ENCODE data around the gene TBC1D21. TPM values are rescaled to one million over a fixed set of nuclear protein-coding genes. Genes with fewer than 3 reads are reported as not detected.

The TBC1D21 gene
- total and polyA plus RNA-seq, 10 of the 15 experiments (the other 5 are each of a cell fraction or from before 2014, with no cell fraction given), result not detected

DNA sequence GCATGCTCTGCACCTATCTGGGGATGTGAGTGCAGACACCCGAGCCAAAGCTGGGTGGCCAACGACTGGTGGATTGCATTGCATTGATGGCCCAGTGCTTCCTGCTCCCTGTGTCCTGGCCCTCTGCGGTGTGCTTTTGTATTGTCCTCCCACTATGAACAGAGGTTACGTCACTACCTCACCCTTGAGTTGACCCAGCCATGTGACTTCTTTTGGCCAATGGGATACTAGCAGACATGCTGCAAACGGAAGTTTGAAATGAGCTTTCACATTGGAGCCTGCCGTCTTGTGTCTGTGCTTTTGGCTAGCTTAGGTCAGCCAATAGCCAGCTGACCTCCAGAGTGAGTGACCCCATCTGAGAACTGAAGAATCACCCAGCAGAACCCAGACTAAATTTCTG is 15.3 kb upstream of the TBC1D21 start:
- Histone ChIP-seq H3K9ac (ENCODE audit: control insufficient read depth, insufficient read depth, low read length) (no peak overlapping the region), H3K4me1 (ENCODE audit: control insufficient read depth, insufficient read depth, low read length) (no peaks in the 10 kb centered on the region), H3K4me3 (no peak overlapping the region), H2AFZ (ENCODE audit: control insufficient read depth, low read depth, low read length) (no peak overlapping the region), H3K9me3 (replicated peaks; ENCODE audit: control insufficient read depth, insufficient read depth, low read length) (no peaks in the 10 kb centered on the region), H4K20me1 (ENCODE audit: control insufficient read depth, insufficient read depth) (no peaks in the 10 kb centered on the region), H3K27ac (ENCODE audit: control insufficient read depth, insufficient read depth) (no peak overlapping the region), H3K4me2 (ENCODE audit: control insufficient read depth, insufficient read depth) (no peak overlapping the region), H3K79me2 (ENCODE audit: control insufficient read depth, insufficient read depth, low read length) (no peaks in the 10 kb centered on the region), H3K27me3 (replicated peaks in 1 of 2; ENCODE audit: control insufficient read depth in 2 of 2, insufficient read depth in 2 of 2, low read length in 1 of 2) (peaks cover 2 to 4% of the 10 kb centered on the region in 2 experiments; a peak in 1 of 4 replicates), H3K36me3 (ENCODE audit: control insufficient read depth in 2 of 2, insufficient read depth in 2 of 2, low read length in 1 of 2) (no peaks in the 10 kb centered on the region)
- intact Hi-C loops (cut with micrococcal nuclease; ENCODE audit: unreplicated experiment) (no loop called here), in situ Hi-C loops (cut with MboI) (no loop called here)
- DNase-seq (ENCODE audit: low read depth, low spot score) (no peak), ATAC-seq (no peak), FAIRE-seq (no peak)
- ChIA-PET CTCF (no interaction called here), POLR2A (no interaction called here), RAD21 (ENCODE audit: unreplicated experiment) (no interaction called here), SMC1A (ENCODE audit: uncharacterized antibody, unreplicated experiment) (no interaction called here)
- WGBS (ENCODE audit: insufficient coverage, insufficient replicate concordance, low lambda C conversion rate, missing lambda C conversion rate), result 35% methylated on average over 6 of the region's 6 CpGs
- 0 out of 2 replicates have a peak, but pooled peaks have one; percentile 21 for TF ChIP-seq NFYB (IDR thresholded peaks at IDR 0.05; ENCODE audit: insufficient read depth, low read depth, low read length)
- TF ChIP-seq, protein P1, sequence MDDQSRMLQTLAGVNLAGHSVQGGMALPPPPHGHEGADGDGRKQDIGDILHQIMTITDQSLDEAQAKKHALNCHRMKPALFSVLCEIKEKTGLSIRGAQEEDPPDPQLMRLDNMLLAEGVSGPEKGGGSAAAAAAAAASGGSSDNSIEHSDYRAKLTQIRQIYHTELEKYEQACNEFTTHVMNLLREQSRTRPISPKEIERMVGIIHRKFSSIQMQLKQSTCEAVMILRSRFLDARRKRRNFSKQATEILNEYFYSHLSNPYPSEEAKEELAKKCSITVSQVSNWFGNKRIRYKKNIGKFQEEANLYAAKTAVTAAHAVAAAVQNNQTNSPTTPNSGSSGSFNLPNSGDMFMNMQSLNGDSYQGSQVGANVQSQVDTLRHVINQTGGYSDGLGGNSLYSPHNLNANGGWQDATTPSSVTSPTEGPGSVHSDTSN (IDR thresholded peaks at IDR 0.05; ENCODE audit: insufficient replicate concordance, low read depth, low read length), result no peak
- BruUV-seq (replicated peaks), result no TSS peak

DNA sequence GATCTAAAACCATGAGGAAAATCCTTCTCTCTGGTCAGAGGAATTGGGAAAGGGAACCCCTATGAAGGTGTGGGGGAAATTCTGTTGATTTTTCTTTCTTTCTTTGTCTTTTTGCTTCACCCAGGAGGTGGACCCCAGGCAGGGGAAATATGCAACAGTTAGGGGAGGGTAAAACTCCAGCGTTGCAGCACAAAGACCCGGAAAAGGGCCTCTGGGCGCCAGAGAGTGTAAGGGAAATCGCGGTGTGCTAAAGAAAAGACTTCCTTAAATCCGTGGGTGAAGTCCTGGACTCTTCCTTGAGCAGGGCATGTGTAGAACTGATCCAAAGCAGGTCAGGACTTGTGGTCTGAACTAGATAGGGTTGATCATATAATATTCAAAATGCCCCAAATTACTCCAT is 11.1 kb upstream of the TBC1D21 start:
- Histone ChIP-seq H3K27ac (ENCODE audit: control insufficient read depth, insufficient read depth) (no peak overlapping the region), H3K4me2 (ENCODE audit: control insufficient read depth, insufficient read depth) (no peak overlapping the region), H4K20me1 (ENCODE audit: control insufficient read depth, insufficient read depth) (no peaks in the 10 kb centered on the region), H3K36me3 (ENCODE audit: control insufficient read depth in 2 of 2, insufficient read depth in 2 of 2, low read length in 1 of 2) (no peaks in the 10 kb centered on the region), H3K27me3 (replicated peaks in 1 of 2; ENCODE audit: control insufficient read depth in 2 of 2, insufficient read depth in 2 of 2, low read length in 1 of 2) (no peaks in the 10 kb centered on the region; a peak in 1 of 4 replicates), H3K79me2 (ENCODE audit: control insufficient read depth, insufficient read depth, low read length) (no peaks in the 10 kb centered on the region), H3K4me1 (ENCODE audit: control insufficient read depth, insufficient read depth, low read length) (no peaks in the 10 kb centered on the region), H2AFZ (ENCODE audit: control insufficient read depth, low read depth, low read length) (no peak overlapping the region), H3K9ac (ENCODE audit: control insufficient read depth, insufficient read depth, low read length) (no peak overlapping the region), H3K9me3 (replicated peaks; ENCODE audit: control insufficient read depth, insufficient read depth, low read length) (no peaks in the 10 kb centered on the region), H3K4me3 (no peak overlapping the region)
- FAIRE-seq (no peak), DNase-seq (ENCODE audit: low read depth, low spot score) (no peak), ATAC-seq (no peak)
- intact Hi-C loops (cut with micrococcal nuclease; ENCODE audit: unreplicated experiment) (no loop called here), in situ Hi-C loops (cut with MboI) (no loop called here)
- CTCF ChIA-PET, result no interaction called here
- RAD21 ChIA-PET (ENCODE audit: unreplicated experiment), result no interaction called here
- 30% methylated on average over 6 of the region's 6 CpGs for WGBS (ENCODE audit: insufficient coverage, insufficient replicate concordance, low lambda C conversion rate, missing lambda C conversion rate)
- SMC1A ChIA-PET (ENCODE audit: uncharacterized antibody, unreplicated experiment), result no interaction called here
- BruUV-seq (replicated peaks), result no TSS peak
- POLR2A ChIA-PET, result no interaction called here
- TF ChIP-seq ZNF622 (IDR thresholded peaks at IDR 0.05), result no peak
- TF ChIP-seq BCL11A (IDR thresholded peaks at IDR 0.05; ENCODE audit: low read depth, low read length), result no peak
- TF ChIP-seq, protein P2, sequence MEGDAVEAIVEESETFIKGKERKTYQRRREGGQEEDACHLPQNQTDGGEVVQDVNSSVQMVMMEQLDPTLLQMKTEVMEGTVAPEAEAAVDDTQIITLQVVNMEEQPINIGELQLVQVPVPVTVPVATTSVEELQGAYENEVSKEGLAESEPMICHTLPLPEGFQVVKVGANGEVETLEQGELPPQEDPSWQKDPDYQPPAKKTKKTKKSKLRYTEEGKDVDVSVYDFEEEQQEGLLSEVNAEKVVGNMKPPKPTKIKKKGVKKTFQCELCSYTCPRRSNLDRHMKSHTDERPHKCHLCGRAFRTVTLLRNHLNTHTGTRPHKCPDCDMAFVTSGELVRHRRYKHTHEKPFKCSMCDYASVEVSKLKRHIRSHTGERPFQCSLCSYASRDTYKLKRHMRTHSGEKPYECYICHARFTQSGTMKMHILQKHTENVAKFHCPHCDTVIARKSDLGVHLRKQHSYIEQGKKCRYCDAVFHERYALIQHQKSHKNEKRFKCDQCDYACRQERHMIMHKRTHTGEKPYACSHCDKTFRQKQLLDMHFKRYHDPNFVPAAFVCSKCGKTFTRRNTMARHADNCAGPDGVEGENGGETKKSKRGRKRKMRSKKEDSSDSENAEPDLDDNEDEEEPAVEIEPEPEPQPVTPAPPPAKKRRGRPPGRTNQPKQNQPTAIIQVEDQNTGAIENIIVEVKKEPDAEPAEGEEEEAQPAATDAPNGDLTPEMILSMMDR (IDR thresholded peaks at IDR 0.05 in 2 of 3, conservative IDR thresholded peaks at IDR 0.05 in 1 of 3; ENCODE audit: control insufficient read depth in 2 of 3, extremely low read depth in 1 of 3, insufficient read depth in 1 of 3, low read depth in 3 of 3, low read length in 3 of 3), result no peak
- TF ChIP-seq HDAC2 (IDR thresholded peaks at IDR 0.05), result no peak
- TF ChIP-seq LARP7 (IDR thresholded peaks at IDR 0.05), result no peak
- TF ChIP-seq CHD2 (IDR thresholded peaks at IDR 0.05; ENCODE audit: borderline replicate concordance, low read depth, low read length), result no peak
- TF ChIP-seq SIN3A (IDR thresholded peaks at IDR 0.05; ENCODE audit: low read depth, low read length), result no peak
- TF ChIP-seq RBBP5 (conservative IDR thresholded peaks at IDR 0.05), result no peak
- TF ChIP-seq BRCA1 (IDR thresholded peaks at IDR 0.05; ENCODE audit: low read depth, low read length), result no peak
- no peak for TF ChIP-seq EED (IDR thresholded peaks at IDR 0.05; ENCODE audit: low read depth)
- TF ChIP-seq, protein P3, sequence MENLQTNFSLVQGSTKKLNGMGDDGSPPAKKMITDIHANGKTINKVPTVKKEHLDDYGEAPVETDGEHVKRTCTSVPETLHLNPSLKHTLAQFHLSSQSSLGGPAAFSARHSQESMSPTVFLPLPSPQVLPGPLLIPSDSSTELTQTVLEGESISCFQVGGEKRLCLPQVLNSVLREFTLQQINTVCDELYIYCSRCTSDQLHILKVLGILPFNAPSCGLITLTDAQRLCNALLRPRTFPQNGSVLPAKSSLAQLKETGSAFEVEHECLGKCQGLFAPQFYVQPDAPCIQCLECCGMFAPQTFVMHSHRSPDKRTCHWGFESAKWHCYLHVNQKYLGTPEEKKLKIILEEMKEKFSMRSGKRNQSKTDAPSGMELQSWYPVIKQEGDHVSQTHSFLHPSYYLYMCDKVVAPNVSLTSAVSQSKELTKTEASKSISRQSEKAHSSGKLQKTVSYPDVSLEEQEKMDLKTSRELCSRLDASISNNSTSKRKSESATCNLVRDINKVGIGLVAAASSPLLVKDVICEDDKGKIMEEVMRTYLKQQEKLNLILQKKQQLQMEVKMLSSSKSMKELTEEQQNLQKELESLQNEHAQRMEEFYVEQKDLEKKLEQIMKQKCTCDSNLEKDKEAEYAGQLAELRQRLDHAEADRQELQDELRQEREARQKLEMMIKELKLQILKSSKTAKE (IDR thresholded peaks at IDR 0.05; ENCODE audit: low read depth, poor library complexity, severe bottlenecking), result no peak
- no peak for TF ChIP-seq TCF7 (IDR thresholded peaks at IDR 0.05; ENCODE audit: borderline replicate concordance)
- no peak for TF ChIP-seq ZNF24 (IDR thresholded peaks at IDR 0.05)
